ENCODE data around the gene RNF182.
"Not testable (repeated sequence)": the region's sequence is repeated elsewhere in the genome, so short reads cannot be mapped to it uniquely, and the experiment has no call there.

The RNF182 gene

DNA sequence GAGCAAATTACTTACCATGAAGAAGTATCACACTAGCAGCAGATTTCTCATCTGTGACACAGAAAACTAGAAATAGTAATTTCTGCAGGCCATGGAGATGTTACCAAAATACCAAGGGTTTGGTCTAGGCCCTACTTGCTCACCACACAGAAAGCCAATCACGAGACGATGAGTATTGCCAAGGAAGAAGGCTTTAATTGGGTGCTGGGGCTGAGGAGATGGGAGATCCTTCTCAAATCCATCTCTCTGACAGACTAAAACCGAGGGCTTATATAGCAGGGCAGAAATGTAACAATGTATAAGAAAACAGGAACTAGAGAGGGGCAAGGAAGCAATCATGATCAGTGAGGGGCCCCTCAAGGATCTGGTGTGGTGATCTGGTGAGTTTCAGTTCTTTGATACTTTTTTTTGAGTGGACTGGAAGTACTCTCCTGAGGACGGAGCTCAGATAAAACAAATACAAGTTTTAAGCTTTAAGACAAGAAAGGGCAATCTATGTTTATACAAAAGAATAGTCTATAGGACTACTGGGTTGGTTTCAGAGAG is 40.9 kb downstream of the RNF182 start:
- no peak for DNase-seq (ENCODE audit: low spot score)

DNA sequence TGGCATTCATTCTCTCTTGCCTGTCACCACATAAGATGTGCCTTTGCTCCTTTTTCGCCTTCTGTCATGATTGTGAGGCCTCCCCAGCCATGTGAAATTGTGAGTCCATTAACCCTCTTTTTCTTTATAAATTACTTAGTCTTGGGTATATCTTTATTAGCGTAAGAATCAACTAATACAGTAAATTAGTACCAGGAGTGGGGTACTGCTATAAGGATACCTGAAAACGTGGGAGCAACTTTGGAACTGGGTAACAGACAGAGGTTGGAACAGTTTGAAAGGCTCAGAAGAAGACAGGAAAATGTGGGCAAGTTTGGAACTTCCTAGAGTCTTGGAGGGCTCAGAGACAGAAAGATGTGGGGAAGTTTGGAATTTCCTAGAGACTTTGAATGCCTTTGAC is 46.6 kb downstream of the RNF182 start:
- DNase-seq (ENCODE audit: low spot score): no peak

- not testable (repeated sequence) for DNase-seq (ENCODE audit: low spot score)
Observed at GRCh38 chr6:13972602-13973001, 47.9 kb downstream of the RNF182 start.

DNA sequence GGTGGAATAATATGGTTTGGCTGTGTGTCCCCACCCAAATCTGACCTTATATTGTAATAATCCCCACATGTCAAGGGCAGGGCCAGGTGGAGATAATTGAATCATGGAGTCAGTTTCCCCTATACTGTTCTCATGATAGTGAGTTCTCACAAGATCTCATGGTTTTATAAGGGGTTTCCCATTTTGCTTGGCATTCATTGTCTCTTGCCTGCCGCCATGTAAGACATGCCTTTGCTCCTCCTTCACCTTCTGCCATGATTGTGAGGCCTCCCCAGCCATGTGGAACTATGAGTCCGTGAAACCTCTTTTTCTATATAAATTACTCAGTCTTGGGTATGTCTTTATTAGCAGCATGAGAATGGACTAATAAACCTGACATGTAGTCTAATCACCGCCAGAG is 48.7 kb downstream of the RNF182 start:
- not testable (repeated sequence) for DNase-seq (ENCODE audit: low spot score)

GRCh38 chr6:13978102-13978640 is 53.4 kb downstream of the RNF182 start:
- DNase-seq (ENCODE audit: low spot score): no peak

DNA sequence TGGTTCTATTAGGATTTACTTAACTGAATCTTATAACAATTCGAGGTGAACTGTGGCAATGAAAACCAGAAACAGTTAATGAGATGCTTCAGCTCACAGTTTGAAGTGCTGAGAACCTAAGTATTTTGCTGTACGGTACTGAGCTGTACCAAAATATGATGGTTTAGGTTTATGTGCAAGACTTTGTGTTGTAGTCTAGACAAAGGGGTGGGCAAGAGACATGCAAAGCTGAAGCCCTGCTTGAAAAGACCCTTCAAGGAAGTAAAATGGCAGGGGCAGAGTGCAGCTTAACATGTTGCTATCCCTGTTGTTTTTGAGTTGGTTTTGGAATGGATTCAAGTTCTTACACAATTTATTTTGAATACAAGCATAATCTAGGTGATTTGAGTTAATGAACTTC is 54.0 kb downstream of the RNF182 start:
- no peak for DNase-seq (ENCODE audit: low spot score)

GRCh38 chr6:13979284-13980171 is 54.8 kb downstream of the RNF182 start:
- DNase-seq (ENCODE audit: low spot score): no peak

GRCh38 chr6:13980534-13980933 is 55.8 kb downstream of the RNF182 start:
- no peak for DNase-seq (ENCODE audit: low spot score)

- no peak for DNase-seq (ENCODE audit: low spot score)
Observed at GRCh38 chr6:13985663-13986325, 61.0 kb downstream of the RNF182 start.

GRCh38 chr6:13986700-13987399 is 62.1 kb downstream of the RNF182 start:
- DNase-seq (ENCODE audit: low spot score): no peak

DNA sequence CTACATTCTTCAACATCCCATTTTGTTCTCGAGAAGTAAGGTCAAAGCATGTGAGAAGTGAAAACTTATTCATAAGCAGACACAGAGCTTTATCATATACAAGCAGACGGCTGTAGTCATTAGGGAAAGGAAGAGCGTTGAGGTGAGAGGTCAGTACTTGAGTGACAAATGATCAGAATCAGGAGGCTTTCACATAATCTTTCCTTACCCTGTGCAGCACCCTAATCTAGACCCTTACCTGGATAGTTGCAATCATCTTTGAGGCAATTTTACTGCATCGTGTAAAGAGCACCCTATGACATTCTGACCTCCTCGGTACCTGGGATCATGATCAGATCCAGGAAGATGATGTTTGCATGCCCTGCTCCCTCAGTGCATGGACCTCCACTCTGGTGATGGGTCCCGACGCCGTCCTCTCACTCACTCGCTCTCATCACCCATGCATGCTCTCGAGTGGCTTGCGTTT is 62.7 kb downstream of the RNF182 start:
- DNase-seq (ENCODE audit: low spot score): no peak

DNA sequence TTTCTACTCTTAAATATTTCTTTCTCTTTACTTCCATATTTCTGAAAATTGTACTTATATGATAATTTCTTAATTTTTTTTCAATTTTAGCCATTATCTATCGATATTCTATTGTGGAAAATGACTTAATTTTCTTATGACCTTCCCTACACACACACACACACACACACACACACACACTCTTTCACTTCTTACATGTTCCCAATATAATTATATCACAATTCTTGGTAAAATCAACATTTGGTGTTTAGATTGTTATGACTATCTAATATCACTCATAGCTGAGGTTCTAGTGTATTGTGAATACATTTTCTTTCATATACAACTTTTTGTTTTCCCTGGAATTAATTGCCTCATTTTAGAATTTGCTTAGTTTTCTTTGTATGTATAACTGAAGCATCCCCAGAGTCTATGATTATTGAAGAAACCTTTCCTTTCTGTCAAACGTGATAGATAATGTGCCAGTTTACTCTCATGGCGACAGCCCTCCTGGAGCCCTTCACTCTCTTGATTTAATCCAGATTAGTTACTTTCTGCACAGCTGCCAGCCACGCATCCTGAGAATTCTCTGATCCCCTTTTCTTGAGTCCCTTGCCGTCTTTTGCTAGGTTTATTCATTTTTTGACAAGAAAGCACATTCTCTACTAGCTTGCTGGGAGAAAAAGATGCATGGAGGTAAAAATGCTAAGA is 63.4 kb downstream of the RNF182 start:
- peak; percentile 66 for DNase-seq (ENCODE audit: low spot score)

GRCh38 chr6:13988908-13989307 is 64.2 kb downstream of the RNF182 start:
- no peak for DNase-seq (ENCODE audit: low spot score)

- DNase-seq (ENCODE audit: low spot score): no peak
Observed at GRCh38 chr6:13989496-13990144, 64.9 kb downstream of the RNF182 start.

DNA sequence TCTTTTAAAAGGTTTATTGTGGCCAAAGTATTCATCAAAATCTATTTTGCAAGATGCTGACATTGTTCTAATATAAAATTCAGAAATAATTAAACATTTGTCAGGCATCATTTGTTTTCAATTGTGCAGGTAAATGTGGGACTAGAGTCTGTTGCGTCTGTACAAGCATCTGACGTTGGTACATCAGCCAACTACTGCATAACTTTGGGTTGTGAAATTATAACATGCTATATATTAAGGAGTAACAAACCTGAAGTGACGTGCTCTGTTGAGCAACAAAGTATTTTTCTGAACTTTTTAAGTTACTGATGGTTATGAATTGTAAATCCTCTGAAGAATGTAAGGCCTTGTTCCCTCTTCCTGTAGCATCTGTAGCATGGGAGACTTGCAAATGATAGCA is 66.0 kb downstream of the RNF182 start:
- no peak for DNase-seq (ENCODE audit: low spot score)

GRCh38 chr6:13991393-13991792 is 66.6 kb downstream of the RNF182 start:
- DNase-seq (ENCODE audit: low spot score): no peak

- no peak for DNase-seq (ENCODE audit: low spot score)
Observed at GRCh38 chr6:13992417-13993055, 67.8 kb downstream of the RNF182 start.

DNA sequence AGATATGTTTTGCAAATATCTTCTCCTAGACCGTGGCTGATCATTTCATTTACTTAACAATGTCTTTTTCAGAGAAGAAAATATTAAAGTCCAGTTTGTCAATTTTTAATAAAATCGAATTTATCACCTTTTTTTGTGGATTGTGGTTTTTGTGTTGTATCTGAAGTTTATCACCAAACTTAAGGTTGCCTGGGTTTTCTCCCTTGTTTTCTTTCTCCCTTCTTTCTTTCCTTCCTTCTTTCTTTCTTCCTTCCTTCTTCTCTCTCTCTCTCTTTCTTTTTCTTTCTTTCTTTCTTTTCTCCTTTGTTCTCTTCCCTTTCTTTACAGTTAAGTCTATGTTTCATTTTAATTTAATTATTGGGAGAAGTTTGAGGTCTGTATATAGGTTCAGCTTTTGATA is 68.7 kb downstream of the RNF182 start:
- DNase-seq (ENCODE audit: low spot score): no peak

GRCh38 chr6:13998356-13998755 is 73.6 kb downstream of the RNF182 start:
- no peak for DNase-seq (ENCODE audit: low spot score)

GRCh38 chr6:14000901-14001300 is 76.1 kb downstream of the RNF182 start:
- DNase-seq (ENCODE audit: low spot score): no peak
